PC-9 (cell line): ENCODE data around the gene CCR5AS.

Experiments
- BruUV-seq: library from RNA; stranded (reverse); fragments of 400-500 nt; replicated peaks from 2 replicates; lab custom pipeline; 2021; lab: Mats Ljungman, UMichigan
- CTCF ChIA-PET: fragments of 300-600 bp; sonication (Branson Sonifier 250); formaldehyde crosslinking; loops from one replicate; lab custom pipeline; 2022; ENCODE audit warnings: antibody characterized with exemption; lab: Charles Lee
- POLR2A ChIA-PET: fragments of 300-600 bp; sonication (Branson Sonifier 250); formaldehyde crosslinking; loops from one replicate; lab custom pipeline; 2022; ENCODE audit warnings: antibody characterized with exemption; ENCODE audit not compliant: unreplicated experiment; lab: Charles Lee
- DNase-seq, 2 experiments: peaks; one replicate each; pipeline versions ENCODE4 v3.0.0 to v3.0.0-alpha.2; 2015 to 2022; ENCODE audit warnings: mixed read lengths in 1 of 2
- H2AFZ ChIP-seq: fragments of 200-600 bp; sonication (generic); 2 replicates; pipeline ENCODE4 v1.8.1; 2017; ENCODE audit warnings: antibody characterized with exemption
- H3F3A ChIP-seq: fragments of 200-600 bp; sonication (generic); 2 replicates; pipeline ENCODE4 v1.8.1; 2017; ENCODE audit warnings: antibody characterized with exemption, mild to moderate bottlenecking, low read depth; ENCODE audit not compliant: insufficient read depth
- H3K27ac ChIP-seq: fragments of 200-600 bp; sonication (generic); 2 replicates; pipeline ENCODE4 v1.6.1; 2016; ENCODE audit warnings: mixed run types
- H3K27me3 ChIP-seq: fragments of 200-600 bp; sonication (generic); 2 replicates; pipeline ENCODE4 v1.6.1; 2016; ENCODE audit warnings: low read depth, mixed run types; ENCODE audit not compliant: insufficient read depth
- H3K36me3 ChIP-seq: fragments of 200-600 bp; sonication (generic); 2 replicates; pipeline ENCODE4 v1.6.1; 2016; ENCODE audit warnings: low read depth, mixed run types
- H3K4me1 ChIP-seq: fragments of 200-600 bp; sonication (generic); replicated peaks from 2 replicates; pipeline ENCODE4 v1.6.1; 2016; ENCODE audit warnings: mixed run types; ENCODE audit not compliant: insufficient read depth
- H3K4me2 ChIP-seq: fragments of 200-600 bp; sonication (generic); 2 replicates; pipeline ENCODE4 v1.6.1; 2017; ENCODE audit warnings: mixed run types
- H3K4me3 ChIP-seq: fragments of 200-600 bp; sonication (generic); 2 replicates; pipeline ENCODE4 v1.6.1; 2016; ENCODE audit warnings: mixed run types
- H3K79me2 ChIP-seq: fragments of 200-600 bp; sonication (generic); 2 replicates; pipeline ENCODE4 v1.6.1; 2017; ENCODE audit warnings: low read depth, mixed run types
- H3K9me2 ChIP-seq: fragments of 200-600 bp; sonication (generic); 2 replicates; pipeline ENCODE4 v1.8.1; 2017; ENCODE audit warnings: mild to moderate bottlenecking; ENCODE audit not compliant: insufficient read depth
- H3K9me3 ChIP-seq: fragments of 200-600 bp; sonication (generic); 2 replicates; pipeline ENCODE4 v1.8.1; 2016; ENCODE audit warnings: low read depth; ENCODE audit not compliant: insufficient read depth
- H4K20me1 ChIP-seq: fragments of 200-600 bp; sonication (generic); 2 replicates; pipeline ENCODE4 v1.8.1; 2017; ENCODE audit not compliant: insufficient read depth
- CTCF ChIP-seq: fragments of 200-600 bp; sonication (generic); conservative IDR thresholded peaks from 2 replicates; pipeline ENCODE4 v1.6.1; 2017; ENCODE audit warnings: mixed run types, antibody characterized with exemption, mild to moderate bottlenecking, moderate library complexity
- EZH2 ChIP-seq: fragments of 200-600 bp; sonication (generic); IDR thresholded peaks from 2 replicates; pipeline ENCODE4 v1.8.0; 2017; ENCODE audit warnings: antibody characterized with exemption, low read depth
- intact Hi-C: fragments of 100-400 bp; cut with micrococcal nuclease; formaldehyde crosslinking; loops from one replicate; pipeline ENCODE4 v1.10.0; 2022; ENCODE audit not compliant: unreplicated experiment

Gene CCR5AS

GRCh38 chr3:46454606-46455005, 47.7 kb upstream of the CCR5AS start:
- H3K4me1 ChIP-seq = no peaks in the 10 kb centered on the region
- H3K4me3 ChIP-seq = no peak overlapping the region
- DNase-seq = no peak
- BruUV-seq = no TSS peak
- no peaks in the 10 kb centered on the region for H4K20me1 ChIP-seq
- H3K79me2 ChIP-seq = no peaks in the 10 kb centered on the region
- no peaks in the 10 kb centered on the region for H3K9me2 ChIP-seq
- no peak overlapping the region for H3K4me2 ChIP-seq
- POLR2A ChIA-PET = no interaction called here
- no peaks in the 10 kb centered on the region for H3K27me3 ChIP-seq
- intact Hi-C loops = no loop called here
- H3K9me3 ChIP-seq = no peaks in the 10 kb centered on the region
- H3F3A ChIP-seq = no peaks in the 10 kb centered on the region
- H2AFZ ChIP-seq = no peak overlapping the region
- no peaks in the 10 kb centered on the region for H3K36me3 ChIP-seq
- no peak for TF ChIP-seq EZH2
- TF ChIP-seq CTCF = no peak
- CTCF ChIA-PET = no interaction called here
- no peak overlapping the region for H3K27ac ChIP-seq

- POLR2A ChIA-PET = no interaction called here
- no peak for DNase-seq
- Histone ChIP-seq H4K20me1 (no peaks in the 10 kb centered on the region), H3K27ac (no peak overlapping the region), H3K27me3 (no peaks in the 10 kb centered on the region), H3F3A (no peaks in the 10 kb centered on the region), H3K36me3 (no peaks in the 10 kb centered on the region), H3K4me1 (no peaks in the 10 kb centered on the region), H3K4me3 (no peak overlapping the region), H3K4me2 (no peak overlapping the region), H3K9me2 (no peaks in the 10 kb centered on the region), H2AFZ (no peak overlapping the region), H3K79me2 (no peaks in the 10 kb centered on the region), H3K9me3 (no peaks in the 10 kb centered on the region)
- CTCF ChIA-PET = no interaction called here
- no peak for TF ChIP-seq EZH2
- no peak for TF ChIP-seq CTCF
- intact Hi-C loops = no loop called here
- BruUV-seq = no TSS peak
Observed at GRCh38 chr3:46454209-46454595, 47.3 kb upstream of the CCR5AS start.

GRCh38 chr3:46453526-46454208, 46.8 kb upstream of the CCR5AS start:
- Histone ChIP-seq H3K36me3 (no peaks in the 10 kb centered on the region), H3K4me1 (no peaks in the 10 kb centered on the region), H2AFZ (no peak overlapping the region), H3K27ac (no peak overlapping the region), H3K4me2 (no peak overlapping the region), H3F3A (no peaks in the 10 kb centered on the region), H3K27me3 (no peaks in the 10 kb centered on the region), H3K9me3 (no peaks in the 10 kb centered on the region), H3K4me3 (no peak overlapping the region), H4K20me1 (no peaks in the 10 kb centered on the region), H3K9me2 (no peaks in the 10 kb centered on the region), H3K79me2 (no peaks in the 10 kb centered on the region)
- intact Hi-C loops = no loop called here
- no peak for DNase-seq
- TF ChIP-seq EZH2 = no peak
- TF ChIP-seq CTCF = no peak
- CTCF ChIA-PET = no interaction called here
- POLR2A ChIA-PET = no interaction called here
- no TSS peak for BruUV-seq
